DOHH2 (cell line): ENCODE results near the gene LRRC2.

ENCODE experiments used
- H3F3A ChIP-seq: fragments of 200-600 bp; sonication (generic), shearing (Covaris generic); 2 replicates; pipeline ENCODE4 v1.6.0; 2016; ENCODE audit warnings: antibody characterized with exemption, mild to moderate bottlenecking; ENCODE audit not compliant: control insufficient read depth, insufficient read depth
- H3K27ac ChIP-seq: fragments of 200-600 bp; sonication (generic); 2 replicates; pipeline ENCODE4 v1.5.1; 2014; ENCODE audit warnings: low read depth, mild to moderate bottlenecking, low read length, moderate library complexity
- H3K27me3 ChIP-seq: fragments of 200-600 bp; sonication (generic); 2 replicates; pipeline ENCODE4 v1.6.1; 2014; ENCODE audit warnings: mild to moderate bottlenecking, low read length, mixed read lengths; ENCODE audit not compliant: control insufficient read depth
- H3K36me3 ChIP-seq: fragments of 200-600 bp; sonication (generic); 2 replicates; pipeline ENCODE4 v1.6.1; 2014; ENCODE audit warnings: mild to moderate bottlenecking, low read length, moderate library complexity, mixed read lengths; ENCODE audit not compliant: control insufficient read depth
- H3K4me1 ChIP-seq: fragments of 200-600 bp; sonication (generic); 2 replicates; pipeline ENCODE4 v1.6.1; 2014; ENCODE audit warnings: mild to moderate bottlenecking, low read length, mixed read lengths; ENCODE audit not compliant: control insufficient read depth
- H3K4me2 ChIP-seq: fragments of 200-600 bp; sonication (generic); 2 replicates; pipeline ENCODE4 v1.6.0; 2014; ENCODE audit warnings: mild to moderate bottlenecking, low read length, moderate library complexity
- H3K4me3 ChIP-seq: fragments of 200-600 bp; sonication (generic); 2 replicates; pipeline ENCODE4 v1.5.1; 2014; ENCODE audit warnings: mild to moderate bottlenecking, low read length, mixed read lengths
- H3K79me2 ChIP-seq: fragments of 200-600 bp; sonication (generic); 2 replicates; pipeline ENCODE4 v1.6.1; 2014; ENCODE audit warnings: mild to moderate bottlenecking, low read length, mixed read lengths; ENCODE audit not compliant: control insufficient read depth
- H3K9me2 ChIP-seq: fragments of 200-600 bp; sonication (generic); replicated peaks from 2 replicates; pipeline ENCODE4 v1.6.1; 2014; ENCODE audit warnings: mild to moderate bottlenecking, low read length, mixed read lengths; ENCODE audit not compliant: control insufficient read depth
- H3K9me3 ChIP-seq: fragments of 200-600 bp; sonication (generic); 2 replicates; pipeline ENCODE4 v1.6.1; 2014; ENCODE audit warnings: antibody characterized with exemption, low read length, mixed read lengths; ENCODE audit not compliant: control insufficient read depth, insufficient read depth
- H4K20me1 ChIP-seq: fragments of 200-600 bp; sonication (generic); 2 replicates; pipeline ENCODE4 v1.6.0; 2014; ENCODE audit warnings: low read depth, mild to moderate bottlenecking, antibody characterized with exemption, low read length, moderate library complexity; ENCODE audit not compliant: control insufficient read depth, insufficient read depth
- CTCF ChIP-seq: fragments of 200-600 bp; sonication (generic); IDR thresholded peaks from one replicate; pipeline ENCODE4 v1.5.1; 2014; ENCODE audit warnings: antibody characterized with exemption, mild to moderate bottlenecking, low read depth, low read length; ENCODE audit not compliant: poor library complexity, severe bottlenecking
- EZH2phosphoT487 ChIP-seq: fragments of 200-600 bp; sonication (generic); IDR thresholded peaks from 2 replicates; pipeline ENCODE4 v1.6.1; 2017; ENCODE audit warnings: borderline replicate concordance, mild to moderate bottlenecking, antibody characterized with exemption, low read length, moderate library complexity, mixed read lengths

Gene LRRC2

GRCh38 chr3:46586738-46587246, 20.7 kb upstream of the LRRC2 start:
- H3K4me3 ChIP-seq = no peak overlapping the region
- no peaks in the 10 kb centered on the region for H3K36me3 ChIP-seq
- no peaks in the 10 kb centered on the region for H3K27me3 ChIP-seq
- TF ChIP-seq EZH2phosphoT487 (no peak), CTCF (no peak)
- no peaks in the 10 kb centered on the region for H3K9me3 ChIP-seq
- H3K79me2 ChIP-seq = no peaks in the 10 kb centered on the region
- H4K20me1 ChIP-seq = no peaks in the 10 kb centered on the region
- H3K4me2 ChIP-seq = no peak overlapping the region
- no peaks in the 10 kb centered on the region for H3K9me2 ChIP-seq
- no peak overlapping the region for H3K27ac ChIP-seq
- H3K4me1 ChIP-seq = no peaks in the 10 kb centered on the region
- H3F3A ChIP-seq = no peaks in the 10 kb centered on the region

GRCh38 chr3:46585799-46586693, 19.9 kb upstream of the LRRC2 start:
- Histone ChIP-seq H3K4me2 (no peak overlapping the region), H3K27me3 (no peaks in the 10 kb centered on the region), H3K4me1 (peaks cover under 1% of the 10 kb centered on the region; the same call in 1 of the 2 replicates), H3K9me2 (no peaks in the 10 kb centered on the region), H3K9me3 (no peaks in the 10 kb centered on the region), H4K20me1 (no peaks in the 10 kb centered on the region), H3K79me2 (no peaks in the 10 kb centered on the region), H3F3A (no peaks in the 10 kb centered on the region), H3K4me3 (no peak overlapping the region), H3K27ac (no peak overlapping the region), H3K36me3 (no peaks in the 10 kb centered on the region)
- TF ChIP-seq CTCF (no peak), EZH2phosphoT487 (no peak)

GRCh38 chr3:46584598-46585467, 18.7 kb upstream of the LRRC2 start:
- no peak overlapping the region for H3K4me2 ChIP-seq
- TF ChIP-seq EZH2phosphoT487 (no peak), CTCF (no peak)
- H3K36me3 ChIP-seq = no peaks in the 10 kb centered on the region
- H3F3A ChIP-seq = no peaks in the 10 kb centered on the region
- H3K9me2 ChIP-seq = no peaks in the 10 kb centered on the region
- no peaks in the 10 kb centered on the region for H4K20me1 ChIP-seq
- no peak overlapping the region for H3K27ac ChIP-seq
- no peaks in the 10 kb centered on the region for H3K27me3 ChIP-seq
- H3K9me3 ChIP-seq = no peaks in the 10 kb centered on the region
- H3K4me3 ChIP-seq = no peak overlapping the region
- H3K4me1 ChIP-seq = peaks cover 4% of the 10 kb centered on the region; the same call in 1 of the 2 replicates
- no peaks in the 10 kb centered on the region for H3K79me2 ChIP-seq
